ENCODE measurements around the gene TENM3.
"Not testable (repeated sequence)": the region's sequence is repeated elsewhere in the genome, so short reads cannot be mapped to it uniquely, and the experiment has no call there.

The TENM3 gene

DNA sequence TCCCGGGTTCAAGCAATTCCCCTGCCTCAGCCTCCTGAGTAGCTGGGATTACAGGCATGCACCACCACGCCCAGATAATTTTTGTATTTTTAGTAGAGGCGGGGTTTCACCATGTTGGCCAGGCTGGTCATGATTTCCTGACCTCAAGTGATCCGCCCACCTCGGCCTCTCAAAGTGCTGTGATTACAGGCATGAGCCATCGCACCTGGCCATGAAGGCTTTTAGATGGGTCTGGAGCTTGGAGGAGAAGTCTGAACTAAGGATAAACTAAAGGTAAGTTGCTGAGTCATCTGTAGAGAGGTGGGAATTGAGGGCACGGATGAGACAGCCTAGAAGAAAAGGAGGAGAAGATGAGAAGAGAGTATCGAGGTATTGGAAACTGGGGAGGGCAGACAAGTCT, at the start of gene TENM3:
TSS of gene TENM3 (plus strand) at position 199 of the 400 bp plus-strand sequence. CDS start 80,619 bp downstream, outside the sequence.
- not testable (repeated sequence) for DNase-seq

DNA sequence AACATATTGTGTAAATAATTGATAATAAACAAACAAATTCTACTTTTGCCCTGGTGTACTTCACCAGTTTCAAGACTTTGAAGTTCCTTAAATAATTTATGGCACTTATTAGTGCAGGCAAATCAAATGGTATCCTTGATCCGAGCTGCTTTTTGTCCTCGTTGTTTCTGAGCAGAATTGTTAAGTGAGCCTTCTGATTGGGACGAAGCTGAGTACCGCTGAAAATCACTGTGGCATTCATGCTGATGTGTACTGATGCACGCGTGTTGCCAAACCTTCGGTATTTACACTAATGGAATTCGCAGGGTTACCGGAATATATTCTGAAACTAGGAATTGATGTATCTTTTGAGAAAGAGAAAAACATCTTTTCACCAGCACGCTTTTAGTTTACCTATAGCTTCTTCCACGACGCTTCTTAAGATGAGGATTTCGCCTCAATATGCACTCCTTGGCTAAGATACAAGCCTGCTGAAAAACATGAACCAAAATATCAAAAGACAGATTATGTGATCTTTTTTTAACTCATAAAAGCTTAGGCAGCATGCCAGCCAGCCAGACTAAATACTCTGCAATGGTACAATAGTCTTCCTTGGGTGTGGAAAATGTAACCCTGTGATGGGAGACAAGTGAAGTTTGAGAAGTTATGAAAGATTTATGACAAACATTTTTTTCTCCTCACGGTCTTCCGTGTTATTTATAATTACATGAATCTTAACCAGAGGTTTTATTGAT, 48.9 kb upstream of the TENM3 start:
- no peak for DNase-seq

DNA sequence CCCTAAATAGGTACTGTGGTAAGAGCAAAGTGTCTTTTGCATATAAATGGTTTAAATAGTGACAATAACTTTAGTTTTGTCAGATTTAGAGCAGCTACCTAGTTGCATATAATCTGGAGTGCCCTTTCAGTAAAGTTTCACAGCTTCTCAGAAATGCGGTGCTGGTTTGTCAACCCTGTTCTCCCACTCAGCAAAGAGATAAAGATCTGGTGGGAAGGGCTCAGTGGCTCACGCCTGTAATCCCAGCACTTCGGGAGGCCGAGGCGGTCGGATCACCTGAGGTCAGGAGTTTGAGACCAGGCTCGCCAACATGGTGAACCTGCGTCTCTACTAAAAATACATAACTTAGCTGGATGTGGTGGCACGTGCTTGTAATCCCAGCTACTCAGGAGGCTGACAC, 45.6 kb upstream of the TENM3 start:
- no peak for DNase-seq

DNA sequence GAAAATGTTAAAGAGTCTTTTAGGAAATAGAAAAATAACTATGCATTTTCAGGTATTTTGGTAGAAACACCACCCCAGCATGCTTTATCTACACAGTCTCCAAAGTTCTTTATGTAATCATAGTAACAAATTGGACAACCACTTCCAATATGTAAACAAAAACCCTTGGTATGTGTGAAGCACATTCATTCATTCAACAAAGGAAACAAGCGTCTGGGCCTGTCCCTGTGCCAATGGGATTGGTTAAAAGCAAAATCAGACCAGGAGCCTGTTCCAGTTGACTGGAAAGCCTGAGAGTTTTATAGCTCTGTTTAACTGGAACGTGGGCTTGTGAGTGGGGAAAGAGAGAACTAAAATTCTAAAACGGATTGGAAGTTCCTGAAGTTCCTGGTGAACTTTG, 41.3 kb upstream of the TENM3 start:
- no peak for DNase-seq

DNA sequence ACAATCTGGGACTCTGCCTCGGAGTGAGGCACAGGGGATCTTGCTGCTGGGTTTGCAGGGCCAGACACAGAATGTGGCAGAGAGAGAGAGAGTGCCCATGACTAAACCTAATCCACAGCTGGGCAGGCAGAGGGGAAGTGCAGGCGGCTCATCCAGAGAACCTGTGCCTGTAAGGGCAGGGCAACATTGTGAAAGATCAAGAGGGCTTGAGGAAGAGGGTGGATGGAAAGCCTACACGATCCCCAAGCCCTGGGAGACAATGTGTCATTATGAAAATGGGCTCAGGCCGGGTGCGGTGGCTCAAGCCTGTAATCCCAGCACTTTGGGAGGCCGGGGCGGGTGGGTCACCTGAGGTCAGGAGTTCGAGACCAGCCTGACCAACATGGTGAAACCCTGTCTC, 40.6 kb upstream of the TENM3 start:
- DNase-seq = no peak

DNA sequence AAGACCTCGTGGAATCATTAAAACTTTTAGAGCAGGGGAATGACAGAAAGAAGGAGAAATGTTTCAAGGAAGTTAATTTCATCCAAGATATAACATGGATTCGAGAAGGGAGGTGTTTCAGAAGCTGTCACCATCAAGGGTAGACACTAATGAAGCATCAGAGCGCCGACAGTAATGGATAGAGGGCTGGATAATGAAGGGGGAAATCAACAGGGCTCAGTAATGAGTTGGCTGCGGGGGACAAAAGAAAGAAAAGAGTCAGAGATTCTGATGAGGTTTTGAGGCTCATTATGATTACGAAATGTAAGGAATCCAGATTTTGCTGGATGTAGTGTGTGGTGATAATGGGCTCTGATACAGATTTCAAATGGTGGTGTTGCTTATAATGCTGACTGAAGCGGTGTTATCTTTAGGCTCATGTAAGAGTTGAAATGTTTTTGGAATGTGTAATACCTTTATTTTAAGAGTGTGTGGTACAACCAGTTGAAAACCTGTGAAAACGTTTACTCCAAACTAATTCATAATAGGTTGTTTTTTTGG, 39.3 kb upstream of the TENM3 start:
- no peak for DNase-seq

DNA sequence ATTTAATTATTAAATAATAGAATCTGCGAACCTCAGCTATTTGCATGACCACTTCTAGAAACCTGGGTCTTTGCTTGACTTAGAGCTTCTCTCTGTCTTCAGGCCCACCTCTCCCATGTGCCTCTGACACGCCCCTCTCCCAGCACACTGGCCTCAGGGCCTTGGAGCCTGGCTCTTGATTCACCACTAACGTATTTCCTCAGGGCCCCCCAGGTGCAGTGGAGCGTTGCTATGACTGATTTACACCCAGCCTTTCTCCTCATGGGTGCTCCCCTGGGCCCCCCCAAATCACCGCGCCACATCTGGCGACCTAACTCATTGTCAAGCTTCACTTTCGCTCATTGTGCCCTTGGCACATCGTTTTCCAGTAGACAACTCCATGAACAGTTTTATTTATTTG, 37.9 kb upstream of the TENM3 start:
- DNase-seq = no peak

DNA sequence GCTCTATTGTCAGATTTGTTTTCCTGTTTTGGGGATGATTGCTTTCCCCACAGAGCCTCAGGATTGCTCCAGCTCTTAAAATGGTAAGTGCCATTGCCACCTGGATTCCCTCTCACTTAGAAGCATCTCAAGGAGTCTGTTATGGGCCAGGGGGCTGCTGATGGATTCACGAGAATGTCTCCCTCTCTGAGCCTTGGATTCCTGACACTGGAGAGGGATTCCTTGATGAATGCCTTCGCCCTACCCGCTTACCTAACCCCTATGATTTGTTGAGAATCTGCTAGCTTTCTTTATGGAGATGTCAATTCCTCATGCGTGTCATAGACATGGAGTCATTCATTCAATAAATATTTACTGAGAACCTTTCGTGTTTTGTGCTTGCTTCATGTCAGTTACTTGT, 36.9 kb upstream of the TENM3 start:
- DNase-seq = no peak

DNA sequence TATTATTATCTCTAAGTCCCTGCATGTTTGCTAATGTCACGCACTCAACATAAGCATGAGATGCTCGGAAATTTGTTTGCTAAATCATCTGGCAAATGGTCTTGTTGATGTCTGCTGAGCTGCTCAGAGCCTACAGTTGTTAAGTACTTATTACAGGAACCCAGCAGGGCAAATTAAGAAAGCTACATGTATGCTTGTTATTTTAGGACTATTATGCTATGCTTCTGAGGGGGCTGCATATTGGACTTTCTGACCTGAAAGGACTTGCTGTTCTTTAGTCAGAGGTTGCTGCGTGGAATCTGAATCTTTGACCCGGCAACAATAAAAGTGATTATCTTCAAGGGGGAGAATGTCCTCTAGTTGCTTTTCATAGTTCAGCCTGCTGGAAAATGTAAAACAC, 36.3 kb upstream of the TENM3 start:
- no peak for DNase-seq

DNA sequence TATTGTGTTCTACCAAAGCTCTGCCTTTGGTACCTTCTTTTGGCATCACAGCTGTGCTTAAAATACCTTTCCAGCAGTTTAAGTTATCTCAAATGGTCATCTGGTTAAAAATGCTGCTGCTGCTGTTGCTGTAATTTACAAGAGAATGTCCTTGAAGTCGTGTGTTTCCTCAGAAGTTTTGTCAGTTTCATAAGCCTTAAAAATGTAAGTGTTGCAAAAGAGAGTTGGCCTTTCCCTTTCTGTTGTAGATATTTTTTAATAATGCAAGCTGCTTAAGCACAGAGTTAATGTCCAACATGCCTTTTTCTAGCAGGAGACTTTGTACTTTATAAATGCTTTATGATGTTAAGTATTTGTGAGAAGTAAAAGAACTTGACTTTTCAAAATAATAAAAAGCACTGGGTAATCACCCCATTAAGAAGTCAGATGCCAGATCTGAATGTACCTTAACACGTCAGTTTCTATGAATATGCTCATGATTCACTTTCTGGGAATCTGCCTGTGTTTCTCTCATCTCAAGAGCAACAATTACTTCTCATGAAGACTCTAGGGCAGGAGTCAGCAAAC, 35.3 kb upstream of the TENM3 start:
- no peak for DNase-seq

DNA sequence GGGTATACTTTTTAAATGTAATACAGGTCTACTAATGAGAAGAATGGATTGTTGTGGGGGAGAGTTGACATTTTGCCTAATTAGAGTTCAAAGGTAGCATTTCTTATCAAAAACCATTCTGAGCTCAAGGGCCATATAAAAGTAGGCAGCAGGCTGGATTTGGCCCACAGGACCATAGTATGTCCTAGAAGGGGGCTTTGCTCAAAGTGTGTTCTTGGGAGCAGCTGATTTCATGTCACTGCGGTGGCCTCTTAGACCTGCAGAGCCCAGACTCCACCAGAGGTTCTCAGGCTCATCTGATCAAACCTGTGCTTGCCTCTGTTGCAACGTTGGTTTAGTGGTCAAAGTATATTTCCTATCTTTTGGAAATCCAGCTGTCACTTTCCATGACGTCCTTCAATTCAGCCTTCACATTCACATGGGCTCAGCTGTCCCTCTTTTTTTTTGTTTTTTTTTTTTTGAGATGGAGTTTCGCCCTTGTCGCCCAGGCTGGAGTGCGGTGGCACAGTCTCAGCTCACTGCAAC, 34.6 kb upstream of the TENM3 start:
- no peak for DNase-seq

DNA sequence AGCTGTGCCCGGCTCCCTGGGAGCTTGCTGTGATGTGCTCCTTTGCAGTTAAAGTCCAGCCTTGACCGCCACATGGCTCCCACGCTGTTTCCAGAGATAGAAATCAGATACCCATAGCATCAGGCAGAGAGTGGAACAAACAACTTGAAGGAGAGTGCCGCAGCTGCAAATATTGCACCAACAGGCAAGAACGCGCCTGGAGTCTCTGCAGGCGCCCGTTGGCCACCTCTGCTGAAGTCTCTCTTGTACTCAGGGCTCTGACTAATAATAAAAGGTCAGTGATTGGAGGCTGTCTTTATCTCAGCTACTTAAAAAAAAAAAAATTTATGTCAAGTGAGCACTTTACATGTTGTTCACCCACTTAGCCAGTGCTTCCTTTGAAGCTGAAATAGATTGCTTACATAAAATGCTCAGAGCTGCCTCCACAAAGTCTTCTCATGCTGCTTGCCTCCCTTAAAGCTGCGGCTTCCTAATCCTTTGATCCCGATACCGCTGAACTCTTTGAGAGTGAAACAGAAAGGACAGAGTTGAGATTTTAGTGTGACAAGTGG, 30.9 kb upstream of the TENM3 start:
- no peak for DNase-seq

DNA sequence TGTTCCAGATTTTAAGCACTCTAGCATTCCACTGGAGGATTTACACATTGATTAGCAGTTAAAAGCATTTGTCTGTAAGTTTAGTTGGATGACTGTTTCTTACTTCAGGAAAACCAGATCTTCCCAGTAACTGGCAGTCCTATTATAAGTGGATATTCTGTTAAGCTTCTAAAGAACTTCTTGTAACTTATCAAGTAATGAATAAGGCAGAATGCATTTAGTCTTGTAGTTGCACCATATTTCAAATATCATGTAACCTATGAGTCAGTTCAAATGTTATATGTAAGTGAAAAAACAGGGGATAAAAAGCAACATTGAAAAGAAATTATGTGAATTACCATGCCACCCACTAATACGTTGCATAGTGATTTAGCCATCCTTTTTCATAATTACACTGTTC, 30.2 kb upstream of the TENM3 start:
- DNase-seq = no peak

DNA sequence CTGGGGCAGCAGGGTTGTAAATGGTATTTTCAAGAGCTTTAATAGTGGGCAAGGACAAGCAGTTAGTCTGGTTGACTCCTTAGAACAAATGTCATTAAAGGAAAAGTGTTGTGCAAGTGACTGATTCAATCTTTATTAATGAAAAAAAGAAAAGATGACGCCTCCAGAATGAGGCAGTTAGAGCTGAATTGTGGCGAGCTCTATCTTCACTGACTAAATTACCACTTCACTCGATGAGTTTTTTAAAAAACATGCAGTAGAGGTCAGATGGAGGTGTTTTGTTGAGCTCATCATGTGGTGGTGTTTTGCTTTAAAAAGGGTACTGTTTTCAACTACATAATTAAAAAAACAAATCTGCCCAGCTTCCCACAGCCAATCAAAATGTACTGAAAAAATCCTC, 28.1 kb upstream of the TENM3 start:
- DNase-seq = no peak

DNA sequence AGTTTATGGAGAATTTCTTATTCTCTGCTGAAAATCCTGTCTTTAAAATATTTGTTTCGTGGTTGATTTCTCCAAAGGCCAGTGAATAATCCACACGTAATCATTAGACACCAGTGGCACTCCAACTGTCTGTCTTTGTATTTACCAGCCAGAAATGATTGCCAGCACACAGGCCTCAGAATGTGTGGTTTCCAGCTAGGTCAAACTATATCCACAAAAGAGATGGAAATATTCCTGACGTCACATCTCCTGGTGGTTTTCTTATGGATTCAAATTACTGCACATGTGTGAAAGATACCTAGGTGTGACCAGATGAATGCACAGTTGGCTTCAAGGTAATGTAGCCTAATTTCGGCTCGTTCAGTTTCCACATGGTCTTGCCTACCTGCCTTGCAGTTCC, 27.2 kb upstream of the TENM3 start:
- no peak for DNase-seq

DNA sequence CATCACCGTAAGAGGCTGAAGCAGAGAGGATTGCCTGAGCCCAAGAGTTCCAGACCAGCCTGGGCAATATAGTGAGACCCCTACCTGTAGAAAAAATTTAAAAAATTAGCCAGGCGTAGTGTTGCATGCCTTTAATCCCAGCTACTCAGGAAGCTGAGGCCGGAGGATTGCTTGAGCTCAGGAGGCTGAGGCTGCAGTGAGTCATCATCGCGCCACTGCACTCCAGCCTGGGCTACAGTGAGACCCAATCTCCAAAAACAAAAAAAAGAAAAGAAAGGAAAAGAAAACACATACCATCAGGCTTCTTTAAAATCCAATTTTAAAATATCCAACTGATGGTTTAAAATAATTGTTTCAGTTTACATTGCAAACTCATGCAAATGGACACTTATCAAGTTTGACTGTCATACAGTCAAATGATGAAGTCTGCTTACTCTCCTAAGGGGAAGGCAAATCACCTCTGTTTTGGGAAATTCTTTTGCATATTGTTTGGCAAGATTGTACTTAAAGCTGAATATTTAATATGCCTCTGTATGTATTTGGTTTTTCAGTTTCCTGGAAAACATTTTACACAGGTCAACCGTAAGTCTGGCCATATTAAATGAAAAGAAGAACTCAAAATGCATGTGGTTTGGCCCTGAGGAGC, 23.7 kb upstream of the TENM3 start:
- DNase-seq = no peak

DNA sequence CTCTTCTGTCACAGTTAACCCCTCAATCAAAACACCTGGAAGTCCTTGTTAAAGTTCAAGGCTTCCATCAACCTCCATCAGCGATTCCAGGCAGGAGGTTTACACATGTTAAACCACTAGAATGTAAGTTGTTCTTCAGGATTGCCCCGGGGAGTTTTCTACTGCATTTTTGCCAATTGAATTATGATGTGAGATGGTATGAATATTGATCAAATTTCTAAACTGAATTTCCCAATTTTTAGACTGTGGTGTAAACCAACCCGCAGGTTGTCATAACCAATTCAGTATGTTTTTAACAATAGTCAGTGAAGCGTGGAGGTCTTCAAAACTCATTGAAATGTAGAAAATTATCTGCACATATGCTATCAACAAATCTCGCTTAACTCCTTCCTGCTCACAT, 21.2 kb upstream of the TENM3 start:
- no peak for DNase-seq

DNA sequence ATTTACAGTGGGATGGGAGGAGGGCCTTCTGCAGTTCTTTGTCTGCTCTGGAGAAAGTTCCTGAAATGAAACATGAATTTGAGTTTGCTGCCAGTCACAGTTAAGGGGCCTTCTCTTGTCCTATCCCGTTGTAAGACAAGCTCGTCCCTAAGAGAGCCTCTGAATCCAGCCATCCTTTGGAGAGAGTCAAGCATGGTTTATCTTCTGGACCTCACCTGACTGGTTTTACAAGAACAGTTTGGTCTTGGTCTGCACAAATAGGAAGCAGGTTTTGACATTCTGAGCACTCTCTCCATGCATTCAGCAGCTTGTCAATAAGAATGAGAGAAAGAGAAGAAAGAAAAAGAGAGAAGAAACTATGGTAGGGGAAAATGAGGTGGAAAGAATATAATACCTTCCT, 20.4 kb upstream of the TENM3 start:
- DNase-seq = no peak

DNA sequence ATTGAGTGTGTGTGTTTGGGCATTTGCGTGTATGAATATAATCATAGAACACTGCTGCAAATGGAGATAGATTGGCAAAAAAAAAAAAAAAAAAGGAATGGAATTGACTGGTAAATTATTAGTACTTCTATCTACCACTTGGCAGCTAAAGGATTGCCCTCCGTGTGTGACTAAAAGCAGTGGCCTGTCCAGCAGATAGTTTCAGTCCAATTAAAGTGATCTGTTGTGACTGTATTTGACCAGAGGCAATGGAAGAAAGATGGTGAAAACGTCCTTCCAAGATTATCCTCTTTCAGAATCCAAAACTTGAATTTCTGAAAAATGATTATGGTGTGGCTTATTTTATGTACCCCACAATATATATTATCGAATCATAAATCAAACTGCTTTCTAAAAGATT, 19.5 kb upstream of the TENM3 start:
- no peak for DNase-seq

DNA sequence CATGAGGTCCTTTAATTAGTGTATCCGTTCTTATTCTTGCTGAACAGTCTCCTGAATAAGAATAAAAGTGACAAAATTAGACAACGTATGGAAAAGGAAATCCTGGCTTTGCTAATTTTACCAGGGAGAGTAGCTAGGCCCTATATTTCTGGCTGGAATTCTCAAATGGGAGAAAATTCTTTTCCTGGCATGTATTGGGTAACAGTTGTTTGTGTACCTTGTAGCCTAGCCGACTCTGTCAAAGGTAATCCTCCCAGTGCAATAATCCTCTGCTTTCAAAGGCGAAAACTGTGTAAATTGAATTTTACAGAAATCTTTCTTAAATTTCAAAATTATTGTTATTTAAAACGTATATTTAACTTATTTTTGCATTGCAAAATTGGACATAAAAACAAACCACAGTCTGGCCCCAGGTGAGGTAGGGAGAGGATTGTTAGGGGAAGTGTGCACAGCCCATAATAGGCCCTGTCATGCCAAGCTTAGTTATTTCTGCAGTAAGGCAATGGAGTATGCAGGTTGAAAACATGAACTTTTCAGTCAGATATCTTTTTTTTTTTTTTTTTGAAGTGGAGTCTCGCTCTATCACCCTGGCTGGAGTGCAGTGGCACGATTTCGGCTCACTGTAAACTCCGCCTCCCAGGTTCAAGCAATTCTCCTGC, 18.9 kb upstream of the TENM3 start:
- no peak for DNase-seq

DNA sequence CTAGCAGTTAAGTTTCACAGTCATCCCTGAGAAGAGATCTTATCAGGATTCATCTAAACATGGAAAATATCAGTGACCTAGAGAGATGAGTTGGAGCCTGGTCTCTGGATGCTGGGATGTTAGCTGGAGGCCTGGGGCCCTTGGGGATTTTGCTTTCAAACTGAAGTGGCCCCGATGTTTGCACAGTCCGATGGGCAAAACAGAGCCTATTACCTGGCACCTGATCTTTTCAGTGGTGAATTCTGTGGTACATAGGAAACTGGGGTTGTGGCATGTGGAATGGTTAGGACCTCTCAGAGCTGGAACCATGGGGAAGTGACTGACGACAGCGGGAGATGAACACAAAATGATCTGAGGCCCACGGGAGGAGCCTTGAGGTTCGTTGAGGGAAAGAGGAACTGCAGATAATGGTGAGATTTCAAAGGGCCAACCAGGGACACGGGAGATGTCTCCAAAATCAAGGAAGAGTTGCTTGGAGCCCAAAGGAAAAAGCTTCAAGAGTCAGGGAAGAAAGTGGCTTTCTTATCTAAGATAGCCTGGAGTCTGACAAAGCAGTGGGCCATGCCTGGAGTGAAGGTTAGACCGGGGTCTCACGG, 17.8 kb upstream of the TENM3 start:
- DNase-seq = no peak

DNA sequence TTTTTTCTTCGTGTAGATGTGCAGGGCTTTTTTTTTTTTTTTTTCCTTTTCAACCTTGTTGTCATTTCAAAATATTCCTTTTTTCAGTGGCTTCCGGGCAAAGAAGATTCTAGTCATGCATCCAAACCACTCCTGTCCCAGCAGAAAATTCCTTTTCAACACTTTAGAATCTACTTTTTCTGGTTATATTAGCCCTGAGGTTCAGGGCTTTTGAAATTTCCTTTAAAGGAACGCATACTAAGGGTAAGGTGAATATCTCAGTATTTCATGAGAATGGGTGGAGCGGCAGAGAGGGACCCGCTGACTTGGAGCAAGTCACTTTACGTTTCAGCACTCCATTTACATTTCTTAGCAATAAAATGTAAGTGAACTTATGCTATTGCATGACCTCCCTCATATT, 15.6 kb upstream of the TENM3 start:
- DNase-seq = no peak

Data from activated T-cell treated with anti-CD3 and anti-CD28 coated beads, Interleukin-2, amount 50 U/mL, for 48 hours (primary cell).